IMR-90 (cell line): Measurements from ENCODE around the gene ADGRB3. TPM values are rescaled to one million over a fixed set of nuclear protein-coding genes. Genes with fewer than 3 reads are reported as not detected.

ENCODE experiments used
- ATAC-seq: fragments of 200-7000 bp; cut with Tn5 transposase; 2 replicates; pipeline ENCODE4 v1.9.1; 2020; ENCODE audit warnings: low read depth, mild to moderate bottlenecking, moderate library complexity
- BruUV-seq: library from RNA; stranded (reverse); fragments of 400-500 nt; replicated peaks from 2 replicates; lab custom pipeline; 2021; lab: Mats Ljungman, UMichigan
- CTCF ChIA-PET: fragments of 300-600 bp; formaldehyde crosslinking; extraction: SDS; loops from one replicate; lab custom pipeline; 2021; ENCODE audit warnings: antibody characterized with exemption; lab: Yijun Ruan, JAX
- POLR2A ChIA-PET: fragments of 300-600 bp; sonication (Branson Sonifier 250); formaldehyde crosslinking; loops from one replicate; lab custom pipeline; 2022; ENCODE audit warnings: antibody characterized with exemption; ENCODE audit not compliant: unreplicated experiment; lab: Charles Lee
- DNase-seq: peaks from one replicate; pipeline ENCODE4 v3.0.0; 2013
- H2AFZ ChIP-seq: replicated peaks from 2 replicates; pipeline ENCODE3; 2013; ENCODE audit warnings: low read length, mild to moderate bottlenecking; ENCODE audit not compliant: poor library complexity
- H2AK5ac ChIP-seq: 2 replicates; pipeline ENCODE4 v1.6.1; 2013; ENCODE audit warnings: low read depth, low read length, inconsistent platforms
- H2AK9ac ChIP-seq: replicated peaks from 2 replicates; pipeline ENCODE3; 2013; ENCODE audit warnings: mild to moderate bottlenecking, low read depth, low read length, moderate library complexity; ENCODE audit not compliant: poor library complexity
- H2BK120ac ChIP-seq: 2 replicates; pipeline ENCODE4 v1.6.1; 2013; ENCODE audit warnings: low read depth, low read length, inconsistent platforms
- H2BK15ac ChIP-seq: 3 replicates; pipeline ENCODE4 v1.6.1; 2013; ENCODE audit warnings: low read depth, low read length, inconsistent platforms
- H2BK20ac ChIP-seq: 2 replicates; pipeline ENCODE4 v1.6.1; 2013; ENCODE audit warnings: low read depth, mild to moderate bottlenecking, inconsistent platforms, low read length, moderate library complexity
- H2BK5ac ChIP-seq: 2 replicates; pipeline ENCODE4 v1.6.1; 2013; ENCODE audit warnings: mild to moderate bottlenecking, low read depth, low read length, inconsistent platforms; ENCODE audit not compliant: poor library complexity, severe bottlenecking
- H3K14ac ChIP-seq: replicated peaks from 2 replicates; pipeline ENCODE4 v1.6.1; 2013; ENCODE audit warnings: low read depth, low read length, inconsistent platforms
- H3K18ac ChIP-seq: 2 replicates; pipeline ENCODE4 v1.6.1; 2013; ENCODE audit warnings: low read depth, low read length, control low read depth
- H3K23ac ChIP-seq: 2 replicates; pipeline ENCODE4 v1.6.1; 2013; ENCODE audit warnings: low read depth, low read length, inconsistent platforms
- H3K27ac ChIP-seq: 2 replicates; pipeline ENCODE4 v1.5.1; 2013; ENCODE audit warnings: mild to moderate bottlenecking, control low read depth, low read length; ENCODE audit not compliant: insufficient read depth
- H3K27me3 ChIP-seq: 2 replicates; pipeline ENCODE4 v1.6.1; 2013; ENCODE audit warnings: low read length; ENCODE audit not compliant: control insufficient read depth, insufficient read depth
- H3K36me3 ChIP-seq: 2 replicates; pipeline ENCODE4 v1.6.1; 2013; ENCODE audit warnings: low read length, mixed read lengths; ENCODE audit not compliant: control insufficient read depth, insufficient read depth
- H3K4ac ChIP-seq: 2 replicates; pipeline ENCODE4 v1.6.1; 2013; ENCODE audit warnings: low read depth, low read length, inconsistent platforms
- H3K4me1 ChIP-seq: 2 replicates; pipeline ENCODE4 v1.6.1; 2013; ENCODE audit warnings: low read length, mixed read lengths; ENCODE audit not compliant: control insufficient read depth, insufficient read depth
- H3K4me2 ChIP-seq: 2 replicates; pipeline ENCODE4 v1.6.1; 2013; ENCODE audit warnings: low read depth, mild to moderate bottlenecking, control low read depth, low read length, moderate library complexity
- H3K4me3 ChIP-seq: 2 replicates; pipeline ENCODE4 v1.5.1; 2013; ENCODE audit warnings: low read depth, mild to moderate bottlenecking, control low read depth, low read length, moderate library complexity; ENCODE audit not compliant: insufficient read depth
- H3K56ac ChIP-seq: 2 replicates; pipeline ENCODE4 v1.6.1; 2013; ENCODE audit warnings: low read length, inconsistent platforms; ENCODE audit not compliant: insufficient read depth; ENCODE audit errors: extremely low read depth
- H3K79me1 ChIP-seq, 2 experiments: 2 replicates each; pipeline ENCODE4 v1.6.1; 2013; ENCODE audit warnings: low read length in 2 of 2, inconsistent platforms in 1 of 2, low read depth in 1 of 2
- H3K9ac ChIP-seq: 2 replicates; pipeline ENCODE4 v1.6.1; 2013; ENCODE audit warnings: low read depth, low read length, control low read depth
- H3K9me1 ChIP-seq: 2 replicates; pipeline ENCODE4 v1.6.1; 2013; ENCODE audit warnings: low read length, inconsistent platforms; ENCODE audit not compliant: insufficient read depth
- H3K9me3 ChIP-seq: 2 replicates; pipeline ENCODE4 v1.6.1; 2013; ENCODE audit warnings: low read length; ENCODE audit not compliant: control insufficient read depth, insufficient read depth
- H4K20me1 ChIP-seq: 2 replicates; pipeline ENCODE4 v1.6.1; 2013; ENCODE audit warnings: low read length, inconsistent platforms; ENCODE audit not compliant: insufficient read depth
- H4K5ac ChIP-seq: 2 replicates; pipeline ENCODE4 v1.6.1; 2013; ENCODE audit warnings: mild to moderate bottlenecking, low read depth, low read length, control low read depth
- H4K8ac ChIP-seq, 2 experiments: 2 replicates each; pipeline ENCODE4 v1.6.1; 2013; ENCODE audit warnings: low read depth in 2 of 2, low read length in 2 of 2, control low read depth in 1 of 2, inconsistent platforms in 1 of 2
- H4K91ac ChIP-seq: 2 replicates; pipeline ENCODE4 v1.6.1; 2013; ENCODE audit warnings: low read depth, low read length, inconsistent platforms; ENCODE audit not compliant: insufficient read depth
- BHLHE40 ChIP-seq: fragments of 150-350 bp; IDR thresholded peaks from 2 replicates; pipeline ENCODE4 v1.6.1; 2016; ENCODE audit warnings: mild to moderate bottlenecking, low read depth, low read length
- FOS ChIP-seq: fragments of 150-350 bp; IDR thresholded peaks from 2 replicates; pipeline ENCODE4 v1.6.1; 2016; ENCODE audit warnings: low read depth, low read length
- MAFK ChIP-seq: IDR thresholded peaks from 2 replicates; pipeline ENCODE4 v1.6.1; 2012; ENCODE audit warnings: low read depth, low read length, improper control_type of control experiment
- SMC3 ChIP-seq: fragments of 150-350 bp; IDR thresholded peaks from 2 replicates; pipeline ENCODE4 v1.6.1; 2016; ENCODE audit warnings: low read depth, mild to moderate bottlenecking, antibody characterized with exemption, low read length, moderate library complexity
- WGBS, 2 experiments: methylation state at CpG; one replicate each; pipeline versions ENCODE4 v1.1.5 to v1.1.7; 2013; ENCODE audit warnings: missing lambda C conversion rate in 2 of 2; ENCODE audit not compliant: insufficient read length in 1 of 2; ENCODE audit errors: extremely low coverage in 2 of 2; 5-methylcytosine and 5-hydroxymethylcytosine counted together
- dilution Hi-C: fragments of 300-500 bp; cut with HindIII; formaldehyde crosslinking; loops from one replicate; pipeline ENCODE4 v1.14.3; 2018; ENCODE audit warnings: low sequenced_read_pairs; ENCODE audit not compliant: unreplicated experiment
- in situ Hi-C: fragments of 300-500 bp; cut with MboI; formaldehyde crosslinking; loops from 3 replicates; pipeline ENCODE4 v1.14.3; 2019; ENCODE audit warnings: low sequenced_read_pairs, inconsistent platforms, mixed read lengths
- intact Hi-C: fragments of 100-400 bp; cut with micrococcal nuclease; formaldehyde crosslinking; loops from 2 replicates; pipeline ENCODE4 v1.10.0; 2022
- polyA plus RNA-seq, 3 experiments: library from polyadenylated mRNA; depleted of rRNA; stranded (reverse); fragments of >200 nt; gene quantifications; 2 replicates each; pipeline ENCODE4 v1.2.3, GENCODE V29; 2012; ENCODE audit warnings: low replicate concordance in 1 of 3
- total RNA-seq: library from RNA; depleted of rRNA; stranded (reverse); fragments of >200 nt; gene quantifications from 2 replicates; pipeline ENCODE4 v1.2.3, GENCODE V29; 2012

ADGRB3 gene
- total and polyA plus RNA-seq, 2 of the 4 experiments (the other 2 are of a cell fraction) = not detected

DNA sequence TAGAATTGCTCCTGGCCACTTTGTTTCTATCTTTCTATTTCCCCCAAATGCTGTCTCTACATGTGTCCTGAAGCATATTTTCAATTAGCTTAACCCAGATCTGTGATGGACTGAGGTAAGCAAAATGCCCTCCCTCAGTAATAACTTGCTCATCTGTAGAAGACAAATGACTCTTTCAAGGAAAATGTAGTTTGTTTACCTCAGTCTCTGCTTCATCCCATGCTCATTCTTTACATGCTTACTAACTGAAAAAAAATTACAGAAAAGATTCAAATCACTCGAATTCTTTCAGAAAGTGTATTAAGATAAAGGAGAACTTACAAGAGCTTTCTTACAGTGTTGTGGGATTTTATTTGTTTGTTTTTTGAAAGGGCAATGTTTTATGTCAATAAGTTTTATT, 630.6 kb downstream of the ADGRB3 start:
- Histone ChIP-seq H4K8ac (no peak overlapping the region), H3K23ac (no peak overlapping the region)

More for the DNA sequence above, 630.6 kb downstream of the ADGRB3 start:
- Histone ChIP-seq H4K5ac (no peak overlapping the region), H4K20me1 (no peaks in the 10 kb centered on the region), H3K4ac (no peak overlapping the region), H3K36me3 (no peaks in the 10 kb centered on the region), H2BK20ac (no peak overlapping the region), H2BK120ac (no peak overlapping the region), H3K14ac (no peak overlapping the region), H3K18ac (no peak overlapping the region), H3K56ac (no peak overlapping the region), H3K79me1 (no peaks in the 10 kb centered on the region), H4K91ac (no peak overlapping the region), H3K9ac (no peak overlapping the region), H3K27me3 (no peaks in the 10 kb centered on the region), H3K27ac (no peak overlapping the region), H3K4me2 (no peak overlapping the region), H3K4me3 (no peak overlapping the region), H2BK15ac (no peak overlapping the region), H2BK5ac (no peak overlapping the region), H2AK5ac (no peak overlapping the region), H3K9me1 (no peaks in the 10 kb centered on the region), H2AFZ (no peak overlapping the region), H2AK9ac (no peak overlapping the region), H3K9me3 (no peaks in the 10 kb centered on the region), H3K4me1 (no peaks in the 10 kb centered on the region)
- dilution Hi-C loops = no loop called here
- no peak for DNase-seq
- BruUV-seq = no TSS peak
- POLR2A ChIA-PET = no interaction called here
- CTCF ChIA-PET = no interaction called here
- no CpG with 5 or more reads among the region's 1 CpG for WGBS, 2 experiments
- in situ Hi-C loops = no loop called here
- TF ChIP-seq FOS = no peak
- no peak for TF ChIP-seq SMC3
- TF ChIP-seq MAFK = no peak
- no peak for TF ChIP-seq BHLHE40
- ATAC-seq = no peak
- intact Hi-C loops = no loop called here
